NB4 (cell line): ENCODE data around the gene KIF18B.

Source experiments
- DNase-seq: peaks from one replicate; pipeline ENCODE4 v3.0.0; 2010; ENCODE audit warnings: low read depth
- H3K4me3 ChIP-seq: one replicate; pipeline ENCODE4 v1.5.1; 2011; ENCODE audit warnings: mild to moderate bottlenecking, low read depth, low read length, moderate library complexity
- MYC ChIP-seq: IDR thresholded peaks from 2 replicates; pipeline ENCODE4 v1.6.1; 2011; ENCODE audit warnings: low read depth, low read length
- POLR2A ChIP-seq: IDR thresholded peaks from 2 replicates; pipeline ENCODE4 v1.6.1; 2011; ENCODE audit warnings: mild to moderate bottlenecking; ENCODE audit not compliant: insufficient read length; ENCODE audit errors: extremely low read depth
- TF ChIP-seq, protein P1 (sequence below): IDR thresholded peaks from one replicate; pipeline ENCODE4 v1.5.1; 2012; ENCODE audit warnings: low read depth, low read length
- TF ChIP-seq, protein P2 (sequence below): IDR thresholded peaks from 2 replicates; pipeline ENCODE4 v1.6.1; 2011; ENCODE audit warnings: low read depth, low read length

KIF18B gene

GRCh38 chr17:44979426-44979995 is 31.9 kb upstream of the KIF18B start:
- no peak for TF ChIP-seq POLR2A
- TF ChIP-seq, protein P1, sequence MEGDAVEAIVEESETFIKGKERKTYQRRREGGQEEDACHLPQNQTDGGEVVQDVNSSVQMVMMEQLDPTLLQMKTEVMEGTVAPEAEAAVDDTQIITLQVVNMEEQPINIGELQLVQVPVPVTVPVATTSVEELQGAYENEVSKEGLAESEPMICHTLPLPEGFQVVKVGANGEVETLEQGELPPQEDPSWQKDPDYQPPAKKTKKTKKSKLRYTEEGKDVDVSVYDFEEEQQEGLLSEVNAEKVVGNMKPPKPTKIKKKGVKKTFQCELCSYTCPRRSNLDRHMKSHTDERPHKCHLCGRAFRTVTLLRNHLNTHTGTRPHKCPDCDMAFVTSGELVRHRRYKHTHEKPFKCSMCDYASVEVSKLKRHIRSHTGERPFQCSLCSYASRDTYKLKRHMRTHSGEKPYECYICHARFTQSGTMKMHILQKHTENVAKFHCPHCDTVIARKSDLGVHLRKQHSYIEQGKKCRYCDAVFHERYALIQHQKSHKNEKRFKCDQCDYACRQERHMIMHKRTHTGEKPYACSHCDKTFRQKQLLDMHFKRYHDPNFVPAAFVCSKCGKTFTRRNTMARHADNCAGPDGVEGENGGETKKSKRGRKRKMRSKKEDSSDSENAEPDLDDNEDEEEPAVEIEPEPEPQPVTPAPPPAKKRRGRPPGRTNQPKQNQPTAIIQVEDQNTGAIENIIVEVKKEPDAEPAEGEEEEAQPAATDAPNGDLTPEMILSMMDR = no peak
- TF ChIP-seq, protein P2, sequence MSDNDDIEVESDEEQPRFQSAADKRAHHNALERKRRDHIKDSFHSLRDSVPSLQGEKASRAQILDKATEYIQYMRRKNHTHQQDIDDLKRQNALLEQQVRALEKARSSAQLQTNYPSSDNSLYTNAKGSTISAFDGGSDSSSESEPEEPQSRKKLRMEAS = no peak
- TF ChIP-seq MYC = no peak
- H3K4me3 ChIP-seq = no peak overlapping the region
- DNase-seq = no peak

- TF ChIP-seq, protein P2 = no peak
- TF ChIP-seq, protein P1 = no peak
- TF ChIP-seq POLR2A = no peak
- TF ChIP-seq MYC = no peak
- no peak overlapping the region for H3K4me3 ChIP-seq
- DNase-seq = no peak
These were observed 31.2 kb upstream of the KIF18B start for GRCh38 chr17:44978807-44979206.

GRCh38 chr17:44977814-44978550 is 30.4 kb upstream of the KIF18B start:
- TF ChIP-seq, protein P1 = no peak
- no peak for TF ChIP-seq MYC
- TF ChIP-seq, protein P2 = no peak
- no peak for TF ChIP-seq POLR2A
- no peak for DNase-seq
- H3K4me3 ChIP-seq = no peak overlapping the region

GRCh38 chr17:44977065-44977464 is 29.5 kb upstream of the KIF18B start:
- TF ChIP-seq, protein P2 = no peak
- TF ChIP-seq, protein P1 = no peak
- TF ChIP-seq POLR2A (no peak), MYC (no peak)
- no peak overlapping the region for H3K4me3 ChIP-seq
- no peak for DNase-seq

- TF ChIP-seq MYC = no peak
- TF ChIP-seq, protein P1 = no peak
- TF ChIP-seq, protein P2 = no peak
- no peak for TF ChIP-seq POLR2A
- no peak for DNase-seq
- no peak overlapping the region for H3K4me3 ChIP-seq
These were observed 28.6 kb upstream of the KIF18B start for GRCh38 chr17:44976206-44976605.
